Forelimb muscle (tissue), 1 donor: ENCODE results near the gene TTC3. TPM values are rescaled to one million over a fixed set of nuclear protein-coding genes. Genes with fewer than 3 reads are reported as not detected.

ENCODE experiments used
- DNase-seq: peaks from one replicate; pipeline ENCODE4 v3.0.0-alpha.2; 2013; ENCODE audit warnings: low read depth
- polyA plus RNA-seq: library from polyadenylated mRNA; unstranded; fragments of 120-200 nt; gene quantifications from one replicate; pipeline ENCODE4 v1.2.1, GENCODE V29; 2013; ENCODE audit not compliant: insufficient read length

The TTC3 gene
- polyA plus RNA-seq, 1 donor: 115 TPM

DNA sequence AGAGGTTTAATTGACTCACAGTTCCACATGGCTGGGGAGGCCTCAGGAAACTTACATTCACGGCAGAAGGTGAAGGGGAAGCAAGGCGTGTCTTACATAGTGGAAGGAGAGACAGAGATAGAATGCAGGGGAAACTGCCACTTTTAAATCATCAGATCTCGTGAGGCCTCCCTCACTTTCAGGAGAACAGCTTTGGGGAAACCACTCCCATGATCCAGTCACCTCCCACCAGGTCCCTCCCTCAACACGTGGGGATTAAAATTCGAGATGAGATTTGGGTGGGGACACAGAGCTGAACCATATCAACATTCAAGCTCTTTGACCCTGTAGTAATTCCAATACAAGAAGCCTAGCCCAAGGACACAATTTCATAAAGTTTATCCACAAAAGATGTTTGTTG is 13.9 kb upstream of the TTC3 start:
- DNase-seq: no peak

DNA sequence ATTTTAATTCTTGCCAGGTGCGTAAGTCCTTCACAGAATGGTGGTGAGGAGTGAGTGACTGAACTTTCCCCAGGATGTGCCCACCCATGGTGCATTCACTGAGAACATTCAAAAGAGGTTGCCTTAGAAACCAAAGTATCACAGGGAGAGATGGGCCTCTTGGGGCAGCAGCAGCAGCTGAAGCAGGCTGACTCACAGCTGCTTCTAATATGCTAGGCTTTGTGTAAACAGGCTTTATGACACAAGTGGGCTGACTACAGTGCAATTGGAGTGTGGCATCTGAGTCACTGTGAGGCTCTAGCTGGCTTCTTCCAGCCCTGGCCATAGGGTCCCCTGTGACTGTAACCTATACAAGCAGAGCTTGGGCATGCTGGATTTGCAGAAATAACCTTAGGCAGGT is 12.8 kb upstream of the TTC3 start:
- DNase-seq: no peak

DNA sequence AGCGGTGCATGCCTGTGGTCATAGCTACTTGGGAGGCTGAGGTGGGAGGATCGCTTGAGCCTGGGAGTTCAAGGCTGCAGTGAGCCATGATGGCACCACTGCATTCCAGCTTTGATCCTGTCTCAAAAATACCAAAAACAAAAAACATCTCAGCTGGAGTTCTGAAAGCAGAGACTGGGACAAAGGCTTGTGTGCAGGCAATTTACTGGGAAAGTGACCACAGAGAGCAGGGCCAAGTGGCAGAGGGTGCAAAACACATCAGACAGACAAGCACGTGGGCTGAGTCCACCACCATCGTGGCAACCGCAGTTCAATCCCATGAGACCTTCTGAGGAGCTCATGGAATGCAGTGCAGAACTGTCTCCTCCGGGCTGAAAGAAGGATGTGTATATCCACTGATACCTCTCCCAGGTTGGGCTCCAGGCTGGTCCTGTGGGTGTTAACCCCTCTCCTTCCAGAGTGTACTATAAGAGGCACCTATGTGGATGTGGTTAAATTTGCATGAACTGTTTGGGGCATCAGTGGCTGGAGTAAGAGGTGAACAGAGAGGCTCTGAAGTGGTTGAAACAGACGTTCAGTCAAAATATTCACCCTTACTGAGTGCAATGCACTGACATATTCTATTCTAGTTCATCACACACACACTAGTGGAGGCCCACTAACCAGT is 11.0 kb upstream of the TTC3 start:
- DNase-seq: no peak

DNA sequence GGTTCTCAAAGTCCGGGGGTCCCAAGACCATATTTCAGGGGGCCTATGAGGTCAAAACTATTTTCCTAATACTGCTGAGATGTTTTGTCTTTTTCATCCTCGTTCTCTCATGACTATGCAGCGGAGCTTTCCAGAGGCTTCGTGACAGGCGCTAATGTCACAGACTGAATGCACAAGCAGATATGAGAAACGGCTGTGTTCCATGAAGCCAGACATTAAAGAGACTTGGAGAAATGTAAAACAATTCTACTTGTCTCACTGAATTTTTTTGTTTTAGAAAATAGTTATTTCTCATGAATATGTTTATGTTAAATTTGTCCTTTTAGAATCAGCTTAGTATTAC is 10.5 kb upstream of the TTC3 start:
- no peak for DNase-seq

DNA sequence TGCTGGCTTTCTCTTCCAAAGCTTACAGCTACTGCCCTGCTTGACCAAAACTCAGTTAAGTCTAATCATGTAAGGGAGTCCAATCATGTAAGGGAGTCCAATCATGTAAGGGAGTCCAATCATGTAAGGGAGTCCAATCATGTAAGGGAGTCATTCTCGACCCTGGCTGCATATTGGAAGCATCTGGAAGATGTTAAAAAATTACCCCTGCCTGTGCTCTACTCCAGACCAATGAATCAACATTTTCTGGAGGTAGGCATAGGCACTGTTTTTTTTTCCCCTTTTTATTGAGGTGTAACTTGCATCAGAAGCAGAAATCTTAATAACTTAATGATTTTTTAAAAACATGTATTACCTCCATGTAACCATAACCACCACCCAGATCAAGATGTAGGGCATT is 9.6 kb upstream of the TTC3 start:
- no peak for DNase-seq

DNA sequence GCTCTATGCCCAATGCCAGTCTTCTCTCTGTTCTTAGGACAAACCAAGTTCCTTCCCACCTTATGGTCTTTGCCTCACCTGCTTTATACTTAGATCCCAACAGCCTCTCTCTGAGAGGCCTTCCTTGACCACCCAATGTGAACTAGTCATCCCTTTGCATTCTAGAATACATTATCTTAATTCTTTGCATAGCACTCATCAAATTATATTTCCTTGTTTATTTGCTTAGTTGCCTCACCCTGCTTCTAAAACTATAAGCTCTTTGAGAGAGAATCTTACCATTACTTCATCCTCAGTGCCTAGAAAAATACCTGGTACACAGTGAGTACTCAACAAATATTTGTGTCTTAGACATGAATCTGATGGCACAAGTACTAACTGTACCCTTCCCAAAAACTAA is 8.2 kb upstream of the TTC3 start:
- no peak for DNase-seq

DNA sequence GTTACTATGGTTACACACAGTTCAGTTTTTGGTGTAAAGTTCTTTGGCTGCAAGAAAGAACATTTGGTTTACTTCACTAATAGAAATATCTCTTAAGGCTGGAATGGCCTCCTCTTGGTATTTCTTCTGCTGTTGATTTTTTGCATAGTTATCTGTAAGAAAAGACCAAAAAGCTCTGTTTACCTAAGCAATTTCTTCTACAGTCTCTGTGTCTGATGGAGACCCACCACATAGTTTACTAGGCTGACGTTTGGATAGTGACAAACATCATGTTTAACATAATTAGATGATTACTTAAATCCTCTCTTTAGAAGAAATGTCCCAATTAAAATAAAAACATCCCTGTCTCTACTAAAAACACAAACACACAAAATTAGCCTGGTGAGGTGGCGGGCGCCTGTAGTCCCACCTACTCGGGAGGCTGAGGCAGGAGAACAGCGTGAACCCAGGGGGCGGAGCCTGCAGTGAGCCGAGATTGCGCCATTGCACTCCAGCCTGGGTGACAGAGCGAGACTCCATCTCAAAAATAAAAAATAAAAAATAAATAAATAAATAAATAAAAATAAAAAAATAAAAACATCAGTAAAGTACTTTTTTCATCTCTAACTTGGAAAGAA is 7.4 kb upstream of the TTC3 start:
- no peak for DNase-seq

DNA sequence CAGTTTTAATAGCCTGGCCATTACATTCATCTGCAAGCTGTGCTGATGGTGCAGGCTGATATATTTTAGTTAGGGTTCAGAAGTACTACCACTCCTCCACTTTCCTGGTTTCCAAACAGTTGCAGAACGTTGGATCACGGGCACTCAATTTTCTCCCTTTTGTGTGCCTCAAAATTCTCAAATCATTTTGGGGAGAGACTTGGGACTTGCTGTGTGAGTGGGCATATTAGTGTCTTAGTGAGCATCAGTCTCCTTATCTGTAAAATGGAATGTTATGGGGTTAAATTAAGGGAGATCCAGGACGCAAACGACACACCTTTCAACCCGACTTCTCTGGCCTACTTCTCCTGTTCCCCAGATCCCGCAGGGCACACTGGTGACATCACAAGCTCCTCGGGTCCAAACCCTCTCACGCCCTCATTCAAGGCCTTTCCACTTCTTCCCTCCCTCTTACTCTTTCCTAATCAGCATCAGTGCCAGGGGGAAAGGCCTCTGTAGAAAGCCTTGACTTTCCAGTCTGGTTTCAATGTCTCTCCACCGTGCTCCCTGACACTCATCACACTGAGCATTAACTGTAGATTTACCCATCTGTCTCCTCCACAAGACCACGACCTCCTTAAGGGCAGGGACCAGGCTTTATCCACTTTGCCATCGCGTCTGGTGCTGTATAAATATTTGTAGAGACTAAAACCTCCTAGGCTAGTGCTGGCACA is 1.3 kb upstream of the TTC3 start:
- DNase-seq: no peak

DNA sequence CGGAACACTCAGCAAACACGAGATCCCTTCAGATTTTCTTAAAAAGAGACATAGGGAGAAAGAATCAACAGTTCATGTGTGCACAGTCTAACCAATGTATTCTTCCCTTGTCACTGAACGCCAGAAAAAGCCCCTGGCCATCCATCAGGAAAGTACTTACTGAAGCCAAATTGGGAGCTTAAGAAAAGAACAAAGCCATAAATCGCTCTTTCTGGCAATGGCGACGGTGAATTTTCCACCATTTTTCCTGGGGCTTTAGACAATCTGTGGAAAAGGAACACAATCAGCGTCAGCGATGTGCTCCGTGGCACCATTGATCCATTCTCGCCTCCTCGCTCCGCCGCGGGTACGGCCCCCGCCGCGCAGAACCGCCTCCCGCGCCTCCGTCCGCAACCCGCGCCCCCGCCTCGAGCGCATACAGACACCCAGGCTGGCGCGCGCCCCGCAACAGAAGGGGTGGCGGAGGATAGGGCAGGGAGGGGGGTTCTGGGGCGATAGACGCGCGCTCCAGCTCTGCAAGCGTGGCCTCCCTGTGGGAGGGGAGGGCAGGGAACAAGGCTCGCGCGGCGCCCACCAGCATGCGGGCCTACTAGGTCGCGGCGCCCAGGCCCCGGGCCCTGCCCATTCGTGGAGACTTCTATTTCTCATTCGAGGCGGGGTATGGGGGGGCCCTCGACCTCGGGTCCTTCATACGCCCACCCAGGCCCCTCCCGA is 623 bp upstream of the TTC3 start:
- DNase-seq: no peak

DNA sequence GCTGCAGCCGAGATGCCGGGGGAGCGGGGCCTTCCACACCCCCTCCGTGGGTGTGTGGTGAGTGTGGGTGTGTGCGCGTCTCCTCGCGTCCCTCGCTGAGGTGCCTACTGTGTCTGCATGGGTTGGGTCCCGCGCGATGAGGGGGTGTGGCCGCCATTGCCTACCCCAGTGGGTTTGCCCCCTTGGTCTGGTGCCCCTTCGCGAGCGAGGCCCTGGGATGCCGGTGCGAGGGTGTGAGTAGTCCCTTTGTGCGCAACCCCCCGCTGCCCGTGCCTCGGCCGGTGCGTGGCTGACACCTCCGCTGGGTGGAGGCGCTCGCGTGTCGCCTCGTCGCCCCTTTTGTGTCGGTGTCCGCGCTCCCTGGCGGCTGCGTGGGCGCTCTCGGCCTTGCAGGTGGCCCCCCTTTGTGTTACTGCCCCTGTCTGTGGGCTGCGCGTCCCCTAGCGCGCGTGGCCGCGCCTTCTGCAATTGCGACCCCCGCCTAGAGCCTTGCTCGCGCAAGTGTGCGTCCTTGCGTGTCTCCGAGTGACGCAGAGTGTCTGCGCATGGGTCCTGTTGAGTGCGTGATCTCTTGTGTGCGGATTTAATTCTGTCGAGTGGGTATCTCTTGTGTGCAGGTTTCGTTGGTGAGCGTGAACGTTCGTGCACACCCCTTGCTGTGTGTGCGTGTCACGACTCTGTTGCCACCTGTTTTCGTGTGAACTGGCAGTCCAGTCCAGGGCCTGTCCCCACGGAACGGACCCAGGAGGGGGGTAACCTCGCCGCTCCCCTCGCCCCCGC is 553 bp downstream of the TTC3 start:
- no peak for DNase-seq

DNA sequence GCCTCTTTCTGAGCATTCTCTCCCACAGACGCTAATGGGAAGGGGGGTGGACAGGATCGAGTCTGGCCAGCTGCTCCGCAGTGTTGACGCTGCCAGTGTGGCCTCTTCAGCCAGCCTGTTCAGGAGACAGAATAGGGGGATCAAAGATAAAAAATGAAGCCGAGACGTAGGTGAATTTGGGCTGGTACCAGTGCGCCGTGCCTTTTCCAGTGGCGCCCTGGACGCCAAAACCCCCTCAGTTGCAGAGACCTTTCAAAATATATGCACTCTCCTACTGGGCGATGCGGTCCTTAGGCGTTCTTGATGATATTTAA is 1.1 kb downstream of the TTC3 start:
- no peak for DNase-seq

DNA sequence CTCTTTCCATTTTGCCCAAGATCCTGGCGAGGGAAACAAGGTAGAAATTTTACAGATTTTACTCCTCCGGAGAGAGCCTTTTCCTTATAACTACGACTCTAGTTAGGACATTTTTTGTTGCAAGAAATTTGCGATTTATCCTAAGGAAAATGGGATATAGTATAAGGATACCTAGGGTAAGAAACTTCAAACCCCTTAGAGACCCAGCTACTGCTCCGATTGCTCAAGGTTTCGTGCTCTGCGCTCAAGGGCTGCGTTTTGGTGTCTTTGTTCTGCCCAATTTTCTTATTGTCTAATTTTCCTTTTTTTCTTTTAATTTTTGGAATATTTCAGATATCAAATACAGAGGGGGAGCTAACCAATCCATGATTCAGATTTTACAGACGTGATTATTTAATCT is 1.5 kb downstream of the TTC3 start:
- DNase-seq: no peak

DNA sequence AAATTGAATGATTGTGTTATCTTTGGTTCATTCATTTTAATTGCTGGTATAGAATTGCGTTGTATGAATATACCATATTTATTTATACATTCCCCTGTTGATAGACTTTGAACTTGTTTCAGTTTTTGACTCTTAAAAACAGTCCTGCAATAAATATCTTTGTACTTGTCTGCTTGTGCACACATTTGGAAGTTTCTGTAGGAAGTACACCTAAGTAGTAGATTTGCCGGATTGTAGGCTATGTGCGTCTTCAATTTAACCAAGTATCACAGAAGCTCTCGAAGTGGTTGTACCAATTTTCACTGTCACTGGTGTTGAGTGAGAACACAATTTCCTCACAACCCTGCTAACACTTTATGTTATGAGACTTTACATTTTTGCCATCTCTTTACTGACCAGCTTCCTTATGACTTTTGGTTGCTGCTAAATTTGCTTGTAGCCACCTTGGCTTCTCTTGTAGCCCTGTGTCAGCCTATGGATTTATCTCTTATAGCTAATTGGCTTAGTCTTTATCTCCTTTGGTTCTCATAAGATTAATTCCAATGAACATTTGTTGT is 2.2 kb downstream of the TTC3 start:
- DNase-seq: no peak

DNA sequence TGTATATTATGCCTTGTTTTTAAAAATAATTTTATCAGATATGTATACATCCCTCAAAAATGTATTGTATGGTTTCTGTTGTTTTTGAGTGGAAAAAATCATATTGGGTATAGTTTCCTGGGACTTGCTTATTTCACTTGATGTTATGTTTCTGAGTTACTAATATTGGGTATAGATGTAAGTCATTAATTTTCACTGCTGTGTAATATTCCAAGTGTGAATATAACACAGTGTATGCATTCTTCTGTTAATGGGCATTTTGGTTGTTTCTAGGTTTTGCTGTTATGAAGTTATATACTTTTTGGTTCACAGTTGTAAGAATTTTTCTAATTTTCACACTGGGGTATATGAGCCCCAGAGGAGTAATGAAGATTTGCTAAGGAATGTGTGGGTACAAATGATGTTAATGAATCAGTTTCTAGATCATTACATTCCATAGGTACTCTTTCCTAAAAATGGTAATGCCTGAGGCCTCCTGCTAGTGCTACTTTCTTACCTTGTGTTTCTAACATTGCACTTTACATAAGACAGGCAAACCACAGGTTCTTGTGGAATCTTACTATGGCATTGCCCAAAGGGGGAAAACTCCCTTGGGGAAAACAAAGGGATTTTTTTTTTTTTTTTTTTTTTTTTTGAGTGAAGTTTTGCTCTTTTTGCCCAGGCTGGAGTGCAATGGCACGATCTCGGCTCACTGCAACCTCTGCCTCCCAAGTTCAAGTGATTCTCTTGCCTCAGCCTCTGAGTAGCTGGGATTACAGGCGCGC is 3.2 kb downstream of the TTC3 start:
- no peak for DNase-seq

DNA sequence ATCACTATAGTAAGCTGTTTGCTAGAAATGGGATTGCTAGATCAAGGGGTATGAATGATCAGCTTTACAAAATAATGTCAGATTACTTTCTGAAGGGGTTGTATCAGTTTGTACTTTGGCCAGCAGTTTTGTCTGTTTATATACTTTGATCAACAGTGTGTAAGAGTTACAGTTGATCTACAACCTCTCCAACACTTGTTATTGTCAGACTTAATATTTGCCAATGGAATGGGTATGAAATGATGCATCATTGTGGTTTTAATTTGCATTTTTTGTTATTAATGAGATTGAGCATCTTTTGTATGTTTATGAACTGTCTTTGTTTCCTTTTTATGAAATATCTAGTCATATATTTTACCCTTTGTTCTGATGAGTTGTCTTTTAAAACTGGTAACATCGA is 4.3 kb downstream of the TTC3 start:
- no peak for DNase-seq

DNA sequence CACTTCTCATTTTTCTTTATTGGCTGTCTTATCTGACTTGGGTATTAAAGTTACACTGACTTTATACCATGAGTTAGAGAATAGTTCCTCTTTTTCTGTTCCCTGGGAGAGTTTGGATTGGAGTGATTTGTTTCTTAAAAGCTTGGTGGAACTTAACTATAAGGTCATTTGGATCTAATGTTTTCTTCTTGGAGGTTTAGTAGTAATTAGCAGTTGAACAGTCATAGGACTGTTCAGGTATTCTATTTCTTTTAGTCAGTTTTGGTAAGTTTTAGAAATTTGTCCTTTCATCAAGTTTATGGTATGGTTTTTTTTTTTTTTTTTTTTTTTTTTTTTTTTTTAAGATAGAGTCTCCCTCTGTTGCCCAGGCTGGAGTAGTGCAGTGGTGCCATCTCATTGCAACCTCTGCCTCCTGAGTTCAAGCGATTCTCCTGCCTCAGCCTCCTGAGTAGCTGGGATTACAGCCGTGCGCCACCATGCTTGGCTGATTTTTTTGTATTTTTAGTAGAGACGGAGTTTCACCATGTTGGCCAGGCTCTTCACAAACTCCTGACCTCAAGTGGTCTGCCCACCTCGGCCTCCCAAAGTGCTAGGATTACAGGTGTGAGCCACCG is 6.3 kb downstream of the TTC3 start:
- no peak for DNase-seq

DNA sequence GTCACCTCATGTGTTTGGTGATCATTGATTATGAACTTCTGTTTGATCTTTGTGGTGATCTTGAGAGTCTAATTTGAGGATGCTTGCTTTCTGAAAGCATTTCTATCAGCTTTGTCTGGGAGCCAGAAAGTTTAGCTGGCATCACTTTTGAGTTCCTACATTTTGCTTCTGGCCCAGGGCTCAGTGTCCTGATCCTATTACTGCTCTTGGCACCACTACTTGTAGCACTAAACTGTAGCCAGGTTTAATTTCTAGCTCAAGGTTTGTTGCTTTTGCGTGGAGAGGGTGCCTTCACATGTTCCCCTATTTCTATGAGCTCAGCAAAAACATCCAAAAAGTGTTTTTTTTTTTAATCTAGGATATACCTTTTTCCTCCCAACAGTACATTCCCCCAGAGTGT is 9.3 kb downstream of the TTC3 start:
- no peak for DNase-seq

DNA sequence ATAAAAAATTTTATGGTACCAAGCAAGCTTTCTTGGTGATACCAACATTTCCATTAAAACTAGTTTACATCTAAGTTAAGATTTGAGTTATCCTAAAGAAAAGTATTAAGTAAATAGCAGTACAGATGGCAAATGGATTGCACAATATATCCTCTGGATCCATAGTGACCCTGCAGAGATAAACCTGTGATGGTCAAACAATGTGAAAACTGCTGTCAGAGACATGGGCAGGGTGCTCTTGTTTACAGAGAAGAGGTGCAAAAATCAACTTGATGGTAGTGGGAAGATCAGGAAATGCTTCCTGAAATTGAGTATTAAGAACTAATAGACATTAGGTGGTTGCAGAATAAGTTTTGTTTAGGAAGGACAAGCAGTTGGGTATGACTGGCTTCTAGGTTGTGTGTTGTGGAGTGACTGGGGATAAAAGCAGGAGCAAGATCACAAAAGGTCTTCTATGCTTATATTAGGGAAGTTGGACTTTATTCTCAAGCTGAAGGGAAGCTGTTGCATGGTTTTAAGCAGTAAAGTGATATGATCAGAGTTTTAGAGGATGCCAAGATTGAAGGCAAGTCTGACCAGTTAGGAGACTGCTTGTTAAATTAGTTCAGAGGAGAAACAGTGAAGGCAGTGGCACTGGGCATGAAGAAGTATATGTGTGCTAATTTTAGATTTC is 9.9 kb downstream of the TTC3 start:
- no peak for DNase-seq

DNA sequence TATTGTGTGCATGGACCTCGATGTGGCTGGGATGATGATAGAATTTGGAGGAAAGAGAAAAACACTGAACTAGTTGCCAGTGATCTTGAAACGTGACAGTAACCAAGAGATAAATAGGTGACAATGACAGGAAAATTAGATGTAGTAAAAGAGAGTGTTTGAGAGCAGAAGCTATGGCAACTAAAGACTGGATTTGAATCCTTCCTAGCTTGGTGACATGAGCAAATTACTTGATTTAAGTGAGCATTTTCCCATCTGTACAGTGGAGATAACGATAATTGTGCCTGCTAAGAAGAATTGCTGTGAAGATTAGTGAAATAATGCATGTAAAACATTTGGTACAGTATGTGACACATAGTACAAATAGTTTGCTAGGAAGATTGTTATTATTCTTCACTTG is 12.7 kb downstream of the TTC3 start:
- DNase-seq: no peak

DNA sequence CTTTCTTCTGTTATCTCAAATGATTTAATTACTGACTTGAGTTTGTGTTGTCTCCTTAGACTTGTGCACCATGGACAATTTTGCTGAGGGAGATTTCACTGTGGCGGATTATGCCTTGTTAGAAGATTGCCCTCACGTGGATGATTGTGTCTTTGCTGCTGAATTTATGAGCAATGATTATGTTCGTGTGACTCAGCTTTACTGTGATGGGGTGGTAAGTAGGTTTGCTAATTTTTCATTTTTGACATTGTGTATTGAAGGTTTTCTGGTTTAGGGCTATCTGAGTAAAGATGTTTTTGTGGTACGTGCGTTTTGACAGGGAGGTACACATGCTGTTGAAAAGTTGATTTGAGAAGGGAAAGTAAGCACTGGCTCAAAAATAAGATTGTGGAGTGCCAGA is 14.1 kb downstream of the TTC3 start:
- DNase-seq: no peak
